Measurements from ENCODE around the gene ASMTL.
A peak's percentile ranks its signal among the peaks of the same experiment; 100 is the strongest.
"Not testable (repeated sequence)": the region's sequence is repeated elsewhere in the genome, so short reads cannot be mapped to it uniquely, and the experiment has no call there.

The ASMTL gene, protein sequence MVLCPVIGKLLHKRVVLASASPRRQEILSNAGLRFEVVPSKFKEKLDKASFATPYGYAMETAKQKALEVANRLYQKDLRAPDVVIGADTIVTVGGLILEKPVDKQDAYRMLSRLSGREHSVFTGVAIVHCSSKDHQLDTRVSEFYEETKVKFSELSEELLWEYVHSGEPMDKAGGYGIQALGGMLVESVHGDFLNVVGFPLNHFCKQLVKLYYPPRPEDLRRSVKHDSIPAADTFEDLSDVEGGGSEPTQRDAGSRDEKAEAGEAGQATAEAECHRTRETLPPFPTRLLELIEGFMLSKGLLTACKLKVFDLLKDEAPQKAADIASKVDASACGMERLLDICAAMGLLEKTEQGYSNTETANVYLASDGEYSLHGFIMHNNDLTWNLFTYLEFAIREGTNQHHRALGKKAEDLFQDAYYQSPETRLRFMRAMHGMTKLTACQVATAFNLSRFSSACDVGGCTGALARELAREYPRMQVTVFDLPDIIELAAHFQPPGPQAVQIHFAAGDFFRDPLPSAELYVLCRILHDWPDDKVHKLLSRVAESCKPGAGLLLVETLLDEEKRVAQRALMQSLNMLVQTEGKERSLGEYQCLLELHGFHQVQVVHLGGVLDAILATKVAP

DNA sequence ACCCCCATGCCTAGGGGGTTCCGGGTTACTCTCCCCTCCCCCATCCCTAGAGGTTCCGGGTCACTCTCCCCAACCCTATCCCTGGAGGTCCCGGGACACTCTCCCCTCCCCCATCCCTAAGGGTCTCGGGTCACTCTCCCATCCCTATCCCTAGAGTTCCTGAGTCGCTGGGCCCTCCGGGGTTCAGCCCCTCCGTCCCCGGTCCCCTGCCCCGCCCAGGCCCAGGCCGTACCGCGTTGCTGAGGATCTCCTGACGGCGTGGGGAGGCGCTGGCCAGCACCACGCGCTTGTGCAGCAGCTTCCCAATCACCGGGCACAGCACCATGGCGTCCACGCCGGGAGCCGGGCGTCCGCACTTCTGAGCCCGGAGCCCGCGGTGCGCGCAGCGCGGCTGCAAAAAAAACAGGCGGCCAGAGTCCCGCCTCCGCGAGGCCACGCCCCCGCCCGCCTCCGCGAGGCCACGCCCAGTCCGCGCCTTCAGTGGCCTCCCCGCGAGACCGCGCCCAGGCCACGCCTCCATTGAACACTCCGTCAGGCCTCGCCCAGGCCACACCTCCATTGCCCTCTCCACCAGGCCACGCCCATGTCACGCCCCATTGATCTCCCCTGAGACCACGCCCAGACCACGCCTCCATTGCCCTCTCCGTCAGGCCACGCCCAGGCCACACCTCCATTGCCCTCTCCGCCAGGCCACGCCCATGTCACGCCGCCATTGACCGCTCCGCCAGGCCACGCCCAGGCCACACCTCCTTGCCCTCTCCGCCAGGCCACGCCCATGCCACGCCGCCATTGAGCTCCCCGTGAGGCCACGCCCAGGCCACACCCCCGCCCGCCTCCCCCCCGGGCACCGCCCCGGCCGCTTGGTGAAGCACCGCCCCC lies at the start of gene ASMTL:
ASMTL (minus strand) TSS at position 394 of the 879 bp plus-strand sequence; CDS start at position 325, 69 bp downstream.
- peak; percentile 82 for DNase-seq (ENCODE audit: low read depth)

DNA sequence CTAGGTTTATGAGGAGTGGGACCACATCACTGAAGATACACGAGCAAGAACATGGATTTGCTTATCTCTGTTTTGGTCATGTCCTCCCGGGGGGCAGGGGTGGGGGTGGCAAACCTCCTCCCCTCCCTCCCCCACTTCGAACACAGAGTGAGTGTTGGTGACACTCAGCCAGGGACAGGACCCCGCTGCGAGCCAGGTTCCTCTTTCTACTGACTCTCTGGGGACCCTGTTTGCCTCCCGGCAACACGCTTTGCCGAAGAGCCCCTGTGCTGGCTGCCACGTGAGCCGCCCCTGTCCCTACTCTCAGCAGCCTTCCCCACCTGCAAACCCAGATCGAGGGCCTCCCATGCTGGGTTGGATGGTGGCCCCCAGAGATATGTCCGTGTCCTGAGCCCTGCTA lies 49.5 kb upstream of the ASMTL start:
- DNase-seq (ENCODE audit: low read depth) = no peak

DNA sequence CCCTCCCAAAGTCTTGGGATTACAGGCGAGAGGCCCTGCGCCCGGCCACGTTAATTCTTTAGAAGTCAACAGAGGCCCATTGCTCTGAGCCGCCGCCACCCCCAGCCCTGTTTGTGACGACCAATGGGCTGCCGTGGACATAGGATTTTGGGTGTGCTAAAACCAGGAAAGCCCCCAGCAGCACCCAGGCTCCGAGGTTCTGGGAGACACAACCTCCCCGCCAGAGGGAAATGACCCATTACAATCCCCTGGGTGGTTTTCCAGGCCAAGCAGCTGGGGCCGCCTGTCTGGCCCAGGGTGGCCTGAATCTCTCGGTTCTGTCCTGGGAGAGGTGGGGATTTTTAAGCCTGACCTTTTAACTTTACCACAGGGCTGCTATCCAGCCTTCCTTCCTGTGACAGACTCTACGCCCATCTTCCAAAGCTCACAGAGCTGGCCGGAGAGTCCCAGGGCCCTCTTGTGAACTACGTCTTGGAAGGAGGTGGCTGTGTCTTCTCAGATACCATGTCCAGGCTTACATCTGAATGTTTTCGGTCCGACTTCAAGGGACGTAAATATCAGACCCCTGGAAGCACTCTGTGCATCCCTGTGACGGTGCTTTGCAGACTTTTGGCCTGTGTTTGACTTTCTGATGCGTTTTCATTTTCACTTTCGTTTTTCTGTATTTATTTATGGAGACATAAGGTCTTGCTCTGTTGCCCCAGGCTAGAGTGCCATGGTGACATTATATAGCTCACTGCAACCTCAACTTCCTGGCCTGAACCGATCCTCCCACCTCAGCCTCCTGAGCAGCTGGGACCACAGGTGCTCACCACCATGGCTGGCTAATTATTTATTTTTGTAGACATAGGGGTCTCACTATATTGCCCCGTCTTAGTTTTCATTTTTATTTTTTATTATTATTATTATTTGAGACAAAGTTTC lies 48.3 kb upstream of the ASMTL start:
- DNase-seq (ENCODE audit: low read depth) = no peak

DNA sequence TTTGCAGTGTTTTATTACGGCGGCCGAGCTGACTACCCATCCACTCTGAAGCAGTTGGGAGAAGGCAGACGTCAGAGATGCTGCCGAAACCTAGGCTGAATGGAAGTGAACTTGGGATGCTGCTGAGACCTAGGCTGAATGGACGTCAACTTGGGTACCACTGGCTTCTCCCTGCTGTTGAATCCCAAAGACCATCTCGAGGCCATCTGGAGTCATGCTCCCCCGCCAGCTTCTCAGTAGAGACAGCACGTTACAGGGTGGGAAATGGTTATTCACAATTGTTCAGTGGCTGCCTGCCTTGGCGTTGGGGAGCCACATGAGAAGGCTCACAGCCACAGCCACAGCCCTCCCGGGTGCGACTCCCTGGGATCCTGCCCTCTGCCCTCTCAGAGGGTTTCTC lies 43.4 kb upstream of the ASMTL start:
- no peak for DNase-seq (ENCODE audit: low read depth)

DNA sequence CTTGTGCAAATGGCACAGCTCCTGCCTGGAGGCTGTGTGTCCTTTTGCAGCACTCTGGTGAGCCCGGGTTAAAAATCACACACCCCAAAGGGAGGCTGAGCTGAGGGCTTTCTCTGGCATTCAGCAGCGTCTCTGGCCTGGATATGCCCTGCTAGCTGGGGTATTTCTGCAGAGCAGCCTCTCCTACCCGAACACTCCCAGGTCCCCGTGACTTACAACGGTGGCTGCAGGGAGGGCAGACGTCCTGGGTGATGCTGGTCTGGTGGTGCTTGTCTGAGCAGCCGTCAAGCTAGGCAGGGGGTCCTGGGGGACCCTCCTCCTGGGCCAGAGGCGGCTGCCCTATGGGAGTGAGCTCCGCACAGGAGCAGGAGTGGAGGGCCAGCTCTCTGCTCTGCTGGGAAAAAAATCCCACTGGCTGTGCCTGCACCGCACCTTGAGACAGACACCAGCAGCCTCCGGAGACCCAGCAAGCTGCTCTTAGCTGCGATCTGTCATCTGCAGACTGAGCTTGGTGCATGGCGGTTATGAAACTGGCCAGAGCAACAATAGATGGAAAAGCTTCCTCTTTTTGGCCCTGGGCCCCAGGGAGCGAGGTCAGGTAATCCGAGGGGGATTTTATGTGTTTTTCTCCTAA lies 41.3 kb upstream of the ASMTL start:
- DNase-seq (ENCODE audit: low read depth) = no peak

DNA sequence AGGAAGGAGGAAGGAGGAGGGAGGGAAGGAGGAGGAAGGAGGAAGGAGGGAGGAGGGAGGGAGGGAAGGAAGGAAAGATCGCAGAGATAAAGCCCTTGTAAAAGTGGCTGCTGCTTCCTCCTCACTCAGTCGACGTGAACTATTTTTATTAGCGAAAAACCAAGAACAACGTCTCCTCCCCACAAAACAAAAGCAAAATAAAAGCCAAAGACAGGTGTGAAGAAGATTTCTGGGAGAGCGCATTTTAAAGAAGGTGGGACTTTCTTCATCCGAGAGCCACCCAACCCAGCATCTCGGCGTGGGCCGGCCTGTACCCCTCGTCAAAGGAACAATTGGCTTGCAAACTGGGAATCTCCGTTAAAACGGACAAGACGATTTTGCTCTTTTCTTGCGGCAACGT lies 40.7 kb upstream of the ASMTL start:
- no peak for DNase-seq (ENCODE audit: low read depth)

DNA sequence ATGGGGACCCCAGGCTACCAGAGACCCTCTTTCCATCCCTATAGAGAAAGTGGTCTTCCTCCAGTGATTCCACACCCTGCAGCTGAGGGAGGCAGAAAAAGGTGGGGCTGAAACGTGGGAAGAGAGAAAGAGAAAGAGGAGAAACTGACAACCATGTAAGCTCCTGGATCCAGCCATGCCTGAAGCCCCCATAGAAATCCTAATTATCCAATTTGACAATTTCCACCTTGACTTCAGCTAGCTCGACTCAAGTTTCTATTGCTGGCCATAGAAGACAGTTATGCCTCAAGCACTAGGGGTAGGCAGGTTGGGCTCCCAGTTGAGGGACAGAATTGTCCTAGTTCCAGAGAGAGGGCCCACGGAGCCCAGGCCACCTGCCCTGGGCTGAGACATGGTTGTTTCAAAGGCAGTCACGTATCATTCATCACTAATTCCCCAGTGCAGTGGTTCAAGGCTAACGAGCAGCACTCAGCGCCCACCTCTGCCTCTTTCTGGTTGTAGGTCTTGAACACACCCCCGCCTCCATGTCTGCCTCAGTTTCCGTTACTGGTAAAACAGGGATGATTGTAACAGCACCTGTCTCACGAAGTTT lies 39.8 kb upstream of the ASMTL start:
- DNase-seq (ENCODE audit: low read depth) = no peak

DNA sequence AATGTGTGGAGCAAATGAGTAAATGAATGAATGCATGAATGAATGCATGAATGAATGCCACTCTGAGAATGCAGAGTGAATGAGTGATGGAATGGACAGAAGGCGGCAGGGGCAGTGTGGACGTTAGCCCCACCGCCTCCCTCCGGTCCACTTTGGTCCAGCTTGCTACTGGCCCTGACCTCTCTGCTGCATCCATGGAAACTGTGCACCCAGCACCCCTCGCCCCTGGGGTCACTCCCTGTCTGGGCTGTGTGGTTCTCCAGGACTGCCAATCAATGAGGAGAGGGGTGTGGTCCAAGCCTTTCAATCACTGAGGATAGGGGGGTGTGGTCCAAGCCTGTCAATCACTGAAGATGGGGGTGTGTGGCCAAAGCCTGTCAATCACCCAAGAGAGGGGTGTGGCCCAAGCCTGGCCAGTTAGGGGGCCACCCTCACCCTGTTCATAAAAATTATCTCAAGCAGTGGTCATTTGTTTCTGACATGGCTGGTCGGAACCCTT lies 39.2 kb upstream of the ASMTL start:
- no peak for DNase-seq (ENCODE audit: low read depth)

DNA sequence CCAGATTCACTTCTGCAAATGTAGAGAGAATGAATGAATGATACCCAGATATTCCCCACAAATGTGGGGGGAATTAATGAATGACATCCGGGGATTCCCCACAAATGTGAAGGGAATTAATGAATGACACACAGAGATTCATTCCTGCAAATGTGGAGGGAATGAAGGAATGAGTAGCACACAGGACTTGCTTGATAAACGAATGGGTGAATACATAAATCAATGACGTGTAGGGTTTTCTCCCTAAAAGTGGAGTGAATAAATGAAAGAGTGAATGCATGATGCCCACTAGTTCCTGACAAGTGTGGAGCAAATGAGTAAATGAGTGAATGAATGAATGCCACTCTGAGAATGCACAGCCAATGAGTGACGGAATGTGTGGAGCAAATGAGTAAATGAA lies 38.5 kb upstream of the ASMTL start:
- DNase-seq (ENCODE audit: low read depth) = not testable (repeated sequence)

DNA sequence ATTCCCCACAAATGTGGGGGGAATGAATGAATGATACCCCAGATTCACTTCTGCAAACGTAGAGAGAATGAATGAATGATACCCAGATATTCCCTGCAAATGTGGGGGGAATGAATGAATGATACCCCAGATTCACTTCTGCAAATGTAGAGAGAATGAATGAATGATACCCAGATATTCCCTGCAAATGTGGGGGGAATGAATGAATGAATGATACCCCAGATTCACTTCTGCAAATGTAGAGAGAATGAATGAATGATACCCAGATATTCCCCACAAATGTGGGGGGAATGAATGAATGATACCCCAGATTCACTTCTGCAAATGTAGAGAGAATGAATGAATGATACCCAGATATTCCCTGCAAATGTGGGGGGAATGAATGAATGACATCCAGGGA lies 38.0 kb upstream of the ASMTL start:
- DNase-seq (ENCODE audit: low read depth) = not testable (repeated sequence)

DNA sequence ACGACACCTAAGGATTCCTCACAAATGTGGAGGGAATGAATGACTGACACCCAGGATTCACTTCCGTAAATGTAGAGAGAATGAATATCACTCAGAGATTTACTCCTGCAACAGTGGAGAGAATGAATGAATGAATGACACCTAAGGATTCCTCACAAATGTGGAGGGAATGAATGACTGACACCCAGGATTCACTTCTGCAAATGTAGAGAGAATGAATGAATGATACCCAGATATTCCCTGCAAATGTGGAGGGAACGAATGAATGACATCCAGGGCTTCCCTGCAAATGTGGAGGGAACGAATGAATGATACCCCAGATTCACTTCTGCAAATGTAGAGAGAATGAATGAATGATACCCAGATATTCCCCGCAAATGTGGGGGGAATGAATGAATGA lies 36.6 kb upstream of the ASMTL start:
- DNase-seq (ENCODE audit: low read depth) = not testable (repeated sequence)

DNA sequence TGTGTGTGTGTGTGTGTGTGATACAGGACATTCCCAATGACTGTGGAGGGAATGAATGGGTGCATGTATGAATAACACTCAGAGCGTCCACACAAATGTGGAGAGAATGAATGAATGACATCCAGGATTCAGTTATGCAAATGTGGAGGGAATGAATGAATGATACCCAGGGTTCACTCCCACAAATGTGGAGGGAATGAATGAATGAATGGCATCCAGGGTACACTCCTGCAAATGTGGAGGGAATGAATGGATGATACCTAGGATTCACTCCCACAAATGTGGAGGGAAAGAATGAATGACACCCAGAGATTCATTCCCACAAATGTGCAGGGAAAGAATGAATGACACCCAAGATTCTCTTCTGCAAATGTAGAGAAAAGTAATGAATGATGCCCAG lies 36.0 kb upstream of the ASMTL start:
- no peak for DNase-seq (ENCODE audit: low read depth)

DNA sequence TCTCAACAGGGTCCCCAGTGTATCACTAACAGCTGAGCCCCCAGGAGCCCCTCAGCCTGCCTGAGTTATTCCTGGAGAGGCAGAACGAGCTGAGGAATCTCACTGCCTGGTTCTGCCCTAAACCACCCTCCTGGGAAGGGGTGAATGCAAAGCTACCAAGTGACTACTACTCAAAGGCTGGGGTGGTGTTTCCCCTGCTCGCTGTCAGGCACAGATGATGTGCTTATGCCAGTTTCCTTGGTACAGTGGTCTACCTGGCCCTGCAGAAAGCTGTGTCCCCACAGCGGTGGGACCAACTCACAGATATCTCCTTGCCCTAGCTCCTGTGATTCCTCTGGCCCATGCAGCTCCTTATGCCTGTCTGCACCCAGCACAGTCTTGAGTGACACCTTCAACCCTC lies 35.4 kb upstream of the ASMTL start:
- no peak for DNase-seq (ENCODE audit: low read depth)

DNA sequence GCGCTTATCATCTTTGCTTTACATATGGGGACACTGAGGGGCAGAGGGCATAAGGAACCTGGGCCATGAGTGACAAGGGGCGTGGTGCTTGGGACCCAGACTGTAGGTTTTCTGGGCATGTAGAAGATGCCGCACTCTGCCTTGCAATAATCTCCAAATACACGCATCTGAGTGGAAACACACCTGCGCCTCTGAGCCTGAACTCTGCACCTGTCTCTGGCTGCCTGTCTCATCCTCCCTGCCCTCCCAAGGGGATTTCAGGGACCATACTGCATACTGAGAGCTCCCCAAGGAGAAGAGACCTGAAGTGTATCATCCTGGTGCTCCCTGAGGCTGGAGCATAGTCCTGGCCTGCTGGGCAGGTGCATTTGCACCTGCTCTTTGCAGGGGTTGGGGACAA lies 34.7 kb upstream of the ASMTL start:
- DNase-seq (ENCODE audit: low read depth) = no peak

DNA sequence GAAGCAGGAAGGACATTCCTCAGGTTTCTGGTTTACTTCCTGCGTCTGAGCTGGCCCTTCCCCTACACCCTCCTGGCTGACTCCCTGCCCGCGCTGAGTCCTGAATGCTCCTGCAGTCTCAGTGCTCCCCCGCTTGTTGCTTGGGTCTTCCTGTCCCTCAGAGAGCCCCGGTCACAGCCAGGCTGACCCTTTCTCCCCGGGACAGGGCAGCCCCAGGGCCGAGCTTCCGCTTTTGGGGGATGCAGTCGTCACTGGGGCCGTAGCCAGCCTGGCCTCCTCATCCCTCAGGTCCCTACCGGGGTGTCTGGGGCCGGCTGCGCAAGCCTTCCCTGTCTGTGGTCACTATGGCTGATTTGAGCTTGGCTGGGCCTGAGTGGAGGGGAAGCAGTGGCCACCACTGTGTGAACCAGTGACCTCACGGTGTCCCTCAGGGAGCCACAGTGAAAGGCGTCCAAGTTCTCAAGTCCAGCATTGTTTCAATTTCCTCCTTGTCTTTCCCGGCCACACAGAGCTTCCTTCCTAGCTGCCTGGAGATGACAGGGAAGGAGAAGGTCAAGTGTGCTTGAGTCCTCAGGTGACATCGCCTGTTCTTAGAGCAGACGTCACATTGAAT lies 34.1 kb upstream of the ASMTL start:
- no peak for DNase-seq (ENCODE audit: low read depth)

DNA sequence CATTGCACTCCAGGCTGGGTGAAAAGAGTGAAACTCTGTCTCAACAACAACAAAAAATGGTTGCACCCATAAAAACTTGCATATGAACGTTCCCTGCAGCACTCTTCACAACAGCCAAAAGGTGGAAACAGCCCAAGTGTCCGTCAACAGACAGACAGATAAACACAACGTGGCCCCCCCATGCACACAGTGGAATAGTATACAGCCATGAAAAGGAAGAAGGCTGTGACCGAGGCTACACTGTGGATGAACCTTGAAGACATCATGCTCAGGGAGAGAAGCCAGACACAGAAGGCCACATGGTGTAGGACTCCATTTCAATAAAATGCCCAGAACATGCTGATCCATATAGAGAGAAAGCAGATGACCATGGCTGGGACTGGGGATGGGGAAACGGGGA lies 33.5 kb upstream of the ASMTL start:
- DNase-seq (ENCODE audit: low read depth) = no peak

DNA sequence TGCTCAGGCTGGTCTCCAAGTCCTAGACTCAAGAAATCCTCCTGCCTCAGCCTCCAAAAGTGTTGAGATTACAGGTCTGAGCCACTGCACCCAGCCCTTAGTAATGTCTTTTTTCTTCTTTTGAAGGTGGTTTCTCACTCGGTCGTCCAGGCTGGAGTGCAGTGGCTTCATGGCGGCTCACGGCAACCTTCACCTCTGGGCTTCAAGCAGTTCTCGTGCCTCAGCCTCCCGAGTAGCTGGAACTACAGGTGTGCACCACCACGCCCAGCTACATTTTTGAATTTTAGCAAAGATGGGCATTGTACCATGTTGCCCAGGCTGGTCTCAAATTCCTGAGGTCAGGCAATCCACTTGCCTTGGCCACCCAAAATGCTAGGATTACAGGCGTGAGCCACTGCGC lies 32.3 kb upstream of the ASMTL start:
- no peak for DNase-seq (ENCODE audit: low read depth)

DNA sequence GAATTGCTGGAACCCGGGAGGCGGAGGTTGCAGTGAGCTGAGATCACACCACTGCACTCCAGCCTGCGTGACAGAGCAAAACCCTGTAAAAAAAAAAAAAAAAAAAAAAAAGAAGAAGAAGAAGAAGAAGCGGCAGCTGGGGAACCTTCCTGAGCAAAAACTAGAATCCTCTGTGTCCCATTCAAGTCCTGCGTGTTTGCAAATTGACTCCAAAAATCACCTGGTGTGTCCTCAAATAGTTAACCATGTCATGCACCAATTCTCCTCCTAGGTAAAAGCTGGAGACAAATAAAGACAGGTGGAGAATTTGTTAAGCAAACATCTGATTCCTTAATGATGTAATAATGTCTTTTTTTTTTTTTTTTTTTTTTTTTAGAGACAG lies 31.9 kb upstream of the ASMTL start:
- no peak for DNase-seq (ENCODE audit: low read depth)

DNA sequence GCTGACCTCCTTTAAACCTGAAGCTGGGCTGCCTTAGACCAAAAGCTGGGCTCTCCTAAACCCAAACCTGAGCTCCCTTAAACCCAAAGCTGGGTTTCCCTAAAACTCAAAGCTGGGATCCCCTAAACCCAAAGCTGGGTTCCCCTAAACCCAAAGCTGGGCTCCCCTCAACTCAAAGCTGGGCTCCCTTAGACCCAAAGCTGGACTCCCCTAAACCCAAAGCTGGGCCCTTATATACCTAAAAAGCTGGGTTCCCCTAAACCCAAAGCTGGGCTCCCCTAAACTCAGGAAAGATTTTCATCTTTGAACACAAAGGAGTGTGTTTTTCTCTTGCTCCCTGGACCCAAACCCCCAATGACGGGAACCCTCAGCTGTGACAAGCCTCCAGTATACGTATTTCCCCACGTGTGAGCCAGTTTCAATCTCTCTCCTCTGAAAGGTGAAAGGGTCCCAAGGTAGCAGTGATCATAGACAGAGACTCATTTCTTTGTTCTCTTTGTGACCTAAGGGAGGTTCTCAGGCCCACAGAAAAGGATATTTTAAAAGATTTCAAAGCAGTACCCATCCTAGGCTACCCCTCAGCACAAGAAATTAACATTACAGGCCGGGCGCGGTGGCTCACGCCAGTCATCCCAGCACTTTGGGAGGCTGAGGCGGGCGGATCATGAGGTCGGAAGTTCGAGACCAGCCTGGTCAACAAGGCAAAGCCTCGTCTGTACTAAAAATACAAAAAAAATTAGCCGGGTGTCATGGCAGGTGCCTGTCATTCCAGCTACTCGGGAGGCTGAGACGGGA lies 31.3 kb upstream of the ASMTL start:
- no peak for DNase-seq (ENCODE audit: low read depth)
